ENCODE measurements around the gene KAT6B.

- TF ChIP-seq, protein P1, sequence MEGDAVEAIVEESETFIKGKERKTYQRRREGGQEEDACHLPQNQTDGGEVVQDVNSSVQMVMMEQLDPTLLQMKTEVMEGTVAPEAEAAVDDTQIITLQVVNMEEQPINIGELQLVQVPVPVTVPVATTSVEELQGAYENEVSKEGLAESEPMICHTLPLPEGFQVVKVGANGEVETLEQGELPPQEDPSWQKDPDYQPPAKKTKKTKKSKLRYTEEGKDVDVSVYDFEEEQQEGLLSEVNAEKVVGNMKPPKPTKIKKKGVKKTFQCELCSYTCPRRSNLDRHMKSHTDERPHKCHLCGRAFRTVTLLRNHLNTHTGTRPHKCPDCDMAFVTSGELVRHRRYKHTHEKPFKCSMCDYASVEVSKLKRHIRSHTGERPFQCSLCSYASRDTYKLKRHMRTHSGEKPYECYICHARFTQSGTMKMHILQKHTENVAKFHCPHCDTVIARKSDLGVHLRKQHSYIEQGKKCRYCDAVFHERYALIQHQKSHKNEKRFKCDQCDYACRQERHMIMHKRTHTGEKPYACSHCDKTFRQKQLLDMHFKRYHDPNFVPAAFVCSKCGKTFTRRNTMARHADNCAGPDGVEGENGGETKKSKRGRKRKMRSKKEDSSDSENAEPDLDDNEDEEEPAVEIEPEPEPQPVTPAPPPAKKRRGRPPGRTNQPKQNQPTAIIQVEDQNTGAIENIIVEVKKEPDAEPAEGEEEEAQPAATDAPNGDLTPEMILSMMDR (IDR thresholded peaks at IDR 0.05) = no peak
- TF ChIP-seq POLR2A (IDR thresholded peaks at IDR 0.05) = no peak
Observed at GRCh38 chr10:75001715-75002350, 175.4 kb downstream of the KAT6B start.

Measured in uterus (tissue), 2 donors.